ENCODE data around the gene PRKAG2. TPM values are rescaled to one million over a fixed set of nuclear protein-coding genes. Genes with fewer than 3 reads are reported as not detected.

PRKAG2 gene
- total RNA-seq, 2 experiments from 2014 or later, result 39.3 to 42.3 TPM

DNA sequence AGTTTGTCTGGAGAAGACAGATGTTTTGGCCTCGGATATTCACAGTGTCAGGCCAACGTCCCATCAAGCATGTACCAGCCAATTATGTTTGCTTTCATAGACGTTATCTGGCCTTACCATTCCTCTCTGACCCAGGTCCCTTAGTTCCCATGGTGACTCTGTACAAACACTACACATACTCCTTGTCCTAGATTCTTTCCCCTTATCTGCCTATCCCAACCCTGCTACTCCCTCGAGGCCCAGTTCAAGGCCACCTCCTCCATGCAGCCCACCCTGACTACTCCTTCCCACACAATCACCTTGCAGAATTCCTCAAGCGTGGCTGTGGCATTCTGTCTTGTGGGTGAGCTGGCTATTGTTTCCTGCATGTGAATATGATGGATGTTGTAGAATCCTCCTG, 155.2 kb downstream of the PRKAG2 start:
- intact Hi-C loops (cut with DNase I, micrococcal nuclease), result no loop called here
- TF ChIP-seq, protein P1, sequence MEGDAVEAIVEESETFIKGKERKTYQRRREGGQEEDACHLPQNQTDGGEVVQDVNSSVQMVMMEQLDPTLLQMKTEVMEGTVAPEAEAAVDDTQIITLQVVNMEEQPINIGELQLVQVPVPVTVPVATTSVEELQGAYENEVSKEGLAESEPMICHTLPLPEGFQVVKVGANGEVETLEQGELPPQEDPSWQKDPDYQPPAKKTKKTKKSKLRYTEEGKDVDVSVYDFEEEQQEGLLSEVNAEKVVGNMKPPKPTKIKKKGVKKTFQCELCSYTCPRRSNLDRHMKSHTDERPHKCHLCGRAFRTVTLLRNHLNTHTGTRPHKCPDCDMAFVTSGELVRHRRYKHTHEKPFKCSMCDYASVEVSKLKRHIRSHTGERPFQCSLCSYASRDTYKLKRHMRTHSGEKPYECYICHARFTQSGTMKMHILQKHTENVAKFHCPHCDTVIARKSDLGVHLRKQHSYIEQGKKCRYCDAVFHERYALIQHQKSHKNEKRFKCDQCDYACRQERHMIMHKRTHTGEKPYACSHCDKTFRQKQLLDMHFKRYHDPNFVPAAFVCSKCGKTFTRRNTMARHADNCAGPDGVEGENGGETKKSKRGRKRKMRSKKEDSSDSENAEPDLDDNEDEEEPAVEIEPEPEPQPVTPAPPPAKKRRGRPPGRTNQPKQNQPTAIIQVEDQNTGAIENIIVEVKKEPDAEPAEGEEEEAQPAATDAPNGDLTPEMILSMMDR (IDR thresholded peaks at IDR 0.05), result no peak
- H3K27me3 Mint-ChIP-seq, result no peaks in the 10 kb centered on the region
- H3K4me3 ChIP-seq (ENCODE audit: low read length), result no peak overlapping the region
- ATAC-seq (ENCODE audit: poor library complexity), result no peak
- H3K9me3 ChIP-seq (ENCODE audit: control insufficient read depth in 1 of 2, insufficient read depth in 1 of 2, low read length in 2 of 2), result no peaks in the 10 kb centered on the region
- POLR2A ChIA-PET, result no interaction called here
- no peaks in the 10 kb centered on the region for H3K36me3 ChIP-seq (ENCODE audit: insufficient read depth, low read length)
- no peak overlapping the region for H3K4me3 Mint-ChIP-seq
- no peak overlapping the region for H3K27ac Mint-ChIP-seq
- peaks cover 12% of the 10 kb centered on the region for H3K36me3 Mint-ChIP-seq (ENCODE audit: low read depth)
- H3K4me1 ChIP-seq (ENCODE audit: insufficient read depth, low read length), result no peaks in the 10 kb centered on the region
- no peak for DNase-seq
- no peak overlapping the region for H3K27ac ChIP-seq (ENCODE audit: low read depth in 1 of 2, low read length in 2 of 2)
- H3K4me1 Mint-ChIP-seq (ENCODE audit: low read depth), result no peaks in the 10 kb centered on the region
- CTCF ChIA-PET, result no interaction called here
- H3K27me3 ChIP-seq (ENCODE audit: control insufficient read depth in 1 of 2, insufficient read depth in 2 of 2, low read length in 2 of 2), result no peaks in the 10 kb centered on the region
- no peaks in the 10 kb centered on the region for H3K9me3 Mint-ChIP-seq

DNA sequence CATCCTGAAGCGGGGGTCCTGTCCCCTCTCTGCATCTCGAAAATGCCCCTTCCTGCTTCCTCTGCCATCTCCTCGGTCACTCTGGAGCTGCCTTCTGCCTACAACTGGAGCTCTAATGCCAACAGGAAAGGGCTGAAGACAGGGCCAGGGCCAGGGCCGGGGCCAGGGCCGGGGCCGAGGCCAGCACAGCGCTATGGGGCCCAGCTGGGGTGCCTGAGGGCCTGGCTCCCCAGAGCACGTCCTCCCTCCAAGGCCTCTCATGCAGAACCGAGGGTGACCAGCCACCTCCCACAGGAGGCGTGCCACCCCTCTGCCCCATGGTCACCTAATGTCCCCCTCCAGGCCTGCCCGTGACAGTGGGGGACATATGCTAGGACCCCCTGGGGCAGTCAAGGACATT, 155.7 kb downstream of the PRKAG2 start:
- H3K4me3 Mint-ChIP-seq, result no peak overlapping the region

DNA sequence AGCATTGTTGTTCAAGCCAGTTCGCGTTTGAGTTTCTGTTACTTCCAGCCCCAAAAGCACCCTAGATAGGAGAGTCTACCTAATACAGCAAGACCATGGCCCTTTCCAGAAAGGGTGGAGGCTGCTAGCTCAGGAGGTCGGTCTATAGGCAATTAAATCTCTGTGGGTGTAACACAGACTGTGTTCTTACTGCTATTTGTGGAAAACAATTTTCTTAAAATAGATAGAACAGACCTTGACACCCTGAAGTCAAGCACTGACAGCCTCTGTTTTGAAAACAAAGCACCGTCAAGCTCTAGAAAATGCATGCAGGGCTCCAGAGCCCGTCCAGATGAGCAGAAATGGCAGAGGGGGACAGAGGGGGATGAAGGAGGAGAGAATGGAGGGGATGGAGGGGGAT, 156.6 kb downstream of the PRKAG2 start:
- DNase-seq, result no peak
- Histone ChIP-seq H3K9me3 (ENCODE audit: control insufficient read depth in 1 of 2, insufficient read depth in 1 of 2, low read length in 2 of 2) (no peaks in the 10 kb centered on the region), H3K27me3 (ENCODE audit: control insufficient read depth in 1 of 2, insufficient read depth in 2 of 2, low read length in 2 of 2) (no peaks in the 10 kb centered on the region), H3K4me1 (ENCODE audit: insufficient read depth, low read length) (no peaks in the 10 kb centered on the region), H3K36me3 (ENCODE audit: insufficient read depth, low read length) (no peaks in the 10 kb centered on the region), H3K4me3 (ENCODE audit: low read length) (no peak overlapping the region), H3K27ac (ENCODE audit: low read depth in 1 of 2, low read length in 2 of 2) (no peak overlapping the region)
- Mint-ChIP-seq H3K4me1 (ENCODE audit: low read depth) (no peaks in the 10 kb centered on the region), H3K27me3 (no peaks in the 10 kb centered on the region), H3K9me3 (no peaks in the 10 kb centered on the region), H3K27ac (no peak overlapping the region), H3K4me3 (no peak overlapping the region), H3K36me3 (ENCODE audit: low read depth) (peaks cover 12% of the 10 kb centered on the region)
- CTCF ChIA-PET, result no interaction called here
- no peak for ATAC-seq (ENCODE audit: poor library complexity)
- TF ChIP-seq, protein P1 (IDR thresholded peaks at IDR 0.05), result no peak
- intact Hi-C loops (cut with DNase I, micrococcal nuclease), result no loop called here
- POLR2A ChIA-PET, result no interaction called here

More for the DNA sequence above, 155.7 kb downstream of the PRKAG2 start:
- ChIA-PET CTCF (no interaction called here), POLR2A (no interaction called here)
- Histone ChIP-seq H3K9me3 (ENCODE audit: control insufficient read depth in 1 of 2, insufficient read depth in 1 of 2, low read length in 2 of 2) (no peaks in the 10 kb centered on the region), H3K36me3 (ENCODE audit: insufficient read depth, low read length) (no peaks in the 10 kb centered on the region), H3K27me3 (ENCODE audit: control insufficient read depth in 1 of 2, insufficient read depth in 2 of 2, low read length in 2 of 2) (no peaks in the 10 kb centered on the region), H3K4me3 (ENCODE audit: low read length) (no peak overlapping the region), H3K27ac (ENCODE audit: low read depth in 1 of 2, low read length in 2 of 2) (no peak overlapping the region), H3K4me1 (ENCODE audit: insufficient read depth, low read length) (no peaks in the 10 kb centered on the region)
- H3K27ac Mint-ChIP-seq, result no peak overlapping the region
- peaks cover 12% of the 10 kb centered on the region for H3K36me3 Mint-ChIP-seq (ENCODE audit: low read depth)
- H3K4me1 Mint-ChIP-seq (ENCODE audit: low read depth), result no peaks in the 10 kb centered on the region
- TF ChIP-seq, protein P1 (IDR thresholded peaks at IDR 0.05), result no peak
- H3K9me3 Mint-ChIP-seq, result no peaks in the 10 kb centered on the region
- ATAC-seq (ENCODE audit: poor library complexity) (no peak), DNase-seq (no peak)
- H3K27me3 Mint-ChIP-seq, result no peaks in the 10 kb centered on the region
- intact Hi-C loops (cut with DNase I, micrococcal nuclease), result no loop called here
